ENCODE data around the gene NKD1.

DNA sequence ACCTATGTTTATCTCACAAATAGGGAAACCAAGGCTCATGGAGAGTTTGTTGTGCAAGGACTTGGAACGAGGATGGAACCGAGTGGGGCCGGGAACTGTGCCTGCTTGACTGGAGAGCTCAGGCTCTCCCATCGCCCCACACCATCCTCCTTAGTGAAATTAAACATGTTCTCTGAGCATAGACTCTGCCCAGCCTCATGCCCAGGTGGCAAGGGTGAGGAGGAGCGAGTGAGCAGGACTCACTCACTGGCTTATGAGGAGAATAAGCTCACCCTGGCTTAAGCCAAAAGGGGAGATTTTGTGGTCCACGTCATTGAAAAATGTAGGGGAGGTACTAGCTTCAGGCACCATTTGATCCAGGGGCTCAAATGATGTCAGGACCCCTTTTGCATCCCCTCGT is 44.8 kb downstream of the NKD1 start:
- no peak for TF ChIP-seq SP1 (IDR thresholded peaks at IDR 0.05)
- TF ChIP-seq HDGF (IDR thresholded peaks at IDR 0.05; ENCODE audit: borderline replicate concordance): no peak
- no peak for TF ChIP-seq FOXK2 (IDR thresholded peaks at IDR 0.05)
- no peak for TF ChIP-seq BHLHE40 (IDR thresholded peaks at IDR 0.05; ENCODE audit: borderline replicate concordance)
